ENCODE results near the gene PRSS48.

- no peak for TF ChIP-seq CTCF (IDR thresholded peaks at IDR 0.05; ENCODE audit: borderline replicate concordance, extremely low read depth, low read length, poor library complexity, severe bottlenecking)
- TF ChIP-seq EZH2 (IDR thresholded peaks at IDR 0.05; ENCODE audit: borderline replicate concordance, low read depth, low read length, severe bottlenecking) = no peak
These were observed 19.3 kb downstream of the PRSS48 start for GRCh38 chr4:151296227-151296626.

Measured in DND-41 (cell line).